ENCODE measurements around the gene ETV2. TPM values are rescaled to one million over a fixed set of nuclear protein-coding genes. Genes with fewer than 3 reads are reported as not detected.
"Not testable (repeated sequence)": the region's sequence is repeated elsewhere in the genome, so short reads cannot be mapped to it uniquely, and the experiment has no call there.

ETV2 gene
- polyA plus RNA-seq, 6 donors from 2014 or later = 0.61 TPM; not detected in 5

DNA sequence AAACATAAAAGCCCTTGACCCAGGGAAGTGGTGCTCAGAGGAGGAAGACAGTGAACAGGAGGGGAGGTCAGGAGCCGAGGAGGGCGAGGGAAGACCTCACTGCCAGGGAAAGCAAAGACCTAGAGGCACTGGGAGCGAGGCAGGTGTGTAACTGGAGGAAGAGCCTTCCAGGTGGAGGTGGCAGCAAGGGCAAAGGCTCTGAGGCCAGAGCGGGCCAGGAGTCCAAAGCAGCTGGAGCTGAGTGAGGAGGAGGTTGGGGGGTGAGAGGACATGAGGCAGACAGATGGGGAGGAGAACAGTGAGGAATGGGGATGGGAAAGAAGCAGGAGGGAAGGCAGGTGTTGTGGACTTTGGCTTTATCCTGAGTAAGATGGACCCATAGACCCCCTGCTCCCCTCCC is 28.4 kb downstream of the ETV2 start:
- peak overlapping the region in 1 of 6 donors; percentile 20 for H3K27ac Mint-ChIP-seq
- peaks cover 3 to 13% (median 7%) of the 10 kb centered on the region in 3 donors for H3K4me1 Mint-ChIP-seq
- H3K27me3 Mint-ChIP-seq = peaks cover 18 to 44% (median 36%) of the 10 kb centered on the region in 3 donors
- ATAC-seq (ENCODE audit: low read depth in 2 of 2) (no peak), DNase-seq (no peak)
- no peak overlapping the region for H3K4me3 Mint-ChIP-seq
- H3K36me3 Mint-ChIP-seq = peaks cover 0 to 6% of the 10 kb centered on the region in 2 donors
- peaks cover 0 to 3% (median 0%) of the 10 kb centered on the region in 7 donors for H3K9me3 Mint-ChIP-seq

DNA sequence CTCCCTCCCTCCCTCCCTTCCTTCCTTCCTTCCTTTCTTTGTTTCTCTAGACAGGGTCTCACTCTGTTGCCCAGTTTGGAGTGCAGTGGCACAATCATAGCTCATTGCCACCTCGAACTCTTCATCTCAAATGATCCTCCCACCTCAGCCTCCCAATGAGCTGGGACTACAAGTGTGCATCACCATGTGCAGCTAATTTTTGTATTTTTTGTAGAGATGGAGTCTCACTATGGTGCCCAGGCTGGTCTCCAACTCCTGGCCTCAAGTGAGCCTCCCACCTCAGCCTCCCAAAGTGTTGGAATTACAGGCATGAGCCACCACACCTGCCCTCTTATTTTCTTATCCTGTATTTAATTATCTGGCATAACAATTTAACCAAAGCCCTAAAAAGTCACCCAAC is 29.1 kb downstream of the ETV2 start:
- DNase-seq (no peak), ATAC-seq (ENCODE audit: low read depth in 2 of 2) (no peak)
- no peak overlapping the region for H3K27ac Mint-ChIP-seq
- H3K36me3 Mint-ChIP-seq = peaks cover 0 to 6% of the 10 kb centered on the region in 2 donors
- peaks cover 18 to 46% (median 39%) of the 10 kb centered on the region in 3 donors for H3K27me3 Mint-ChIP-seq
- no peak overlapping the region for H3K4me3 Mint-ChIP-seq
- H3K9me3 Mint-ChIP-seq = peaks cover 0 to 3% (median 0%) of the 10 kb centered on the region in 7 donors
- peaks cover 3 to 13% (median 7%) of the 10 kb centered on the region in 3 donors for H3K4me1 Mint-ChIP-seq

DNA sequence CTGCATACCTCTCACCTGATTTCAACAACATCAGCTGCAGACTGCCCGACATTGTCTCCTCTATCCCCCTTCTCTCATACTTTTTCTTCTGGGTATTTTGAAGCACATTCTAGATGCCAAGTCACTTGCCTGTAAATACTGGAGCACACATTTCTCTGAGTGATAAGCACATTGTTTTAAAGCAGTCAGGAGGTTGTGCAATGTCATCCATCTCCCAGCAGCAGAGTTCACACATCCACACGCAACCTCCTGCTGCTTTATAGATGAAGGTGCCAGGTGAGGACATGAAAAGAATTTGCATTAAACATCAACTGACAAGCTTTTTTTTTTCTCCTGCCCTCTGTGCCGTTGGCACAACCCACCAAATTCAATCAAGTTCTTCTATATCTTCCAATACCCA is 30.3 kb downstream of the ETV2 start:
- peaks cover 0 to 6% of the 10 kb centered on the region in 2 donors for H3K36me3 Mint-ChIP-seq
- no peak overlapping the region for H3K4me3 Mint-ChIP-seq
- peaks cover 18 to 56% (median 50%) of the 10 kb centered on the region in 3 donors for H3K27me3 Mint-ChIP-seq

DNA sequence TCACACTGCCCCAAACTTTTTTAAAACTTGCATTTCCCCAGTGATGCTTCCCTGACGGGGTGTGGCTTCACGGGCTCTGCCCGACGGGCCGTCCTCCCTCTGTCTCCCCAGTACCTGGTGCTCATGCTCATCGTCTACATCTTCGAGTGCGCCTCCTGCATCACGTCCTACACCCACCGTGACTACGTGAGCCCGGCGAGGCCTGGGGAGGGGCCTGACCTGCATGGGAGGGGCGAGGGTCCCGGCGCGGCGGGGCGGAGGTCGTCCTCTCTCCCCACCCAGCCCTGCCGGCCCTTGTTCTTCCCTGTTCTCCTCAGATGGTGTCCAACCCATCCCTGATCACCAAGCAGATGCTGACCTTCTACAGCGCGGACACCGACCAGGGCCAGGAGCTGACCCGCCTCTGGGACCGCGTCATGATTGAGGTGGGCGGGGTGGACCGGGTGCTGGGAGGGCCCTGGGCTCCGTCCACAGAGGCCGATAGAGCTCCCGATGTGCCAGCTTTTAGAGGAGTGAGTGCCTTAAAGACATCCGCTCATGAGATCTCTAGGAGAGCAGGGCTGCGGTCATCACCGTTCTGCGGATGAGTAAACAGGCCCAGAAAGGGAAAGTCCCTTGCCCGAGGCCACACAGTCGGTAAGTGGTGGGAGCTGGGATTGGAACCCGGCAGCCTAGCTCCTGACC is 31.7 kb downstream of the ETV2 start:
- Mint-ChIP-seq H3K36me3 (peaks cover 0 to 6% of the 10 kb centered on the region in 2 donors), H3K27me3 (peaks cover 22 to 64% (median 58%) of the 10 kb centered on the region in 3 donors), H3K27ac (no peak overlapping the region), H3K4me1 (peaks cover 3 to 10% (median 7%) of the 10 kb centered on the region in 3 donors), H3K9me3 (peaks cover 0 to 4% (median 0%) of the 10 kb centered on the region in 7 donors), H3K4me3 (peak overlapping the region; percentile 61 to 79 (median 73))
- DNase-seq = no peak
- peak; percentile 61 to 67 for ATAC-seq (ENCODE audit: low read depth in 2 of 2)

More for the DNA sequence above, 30.3 kb downstream of the ETV2 start:
- Mint-ChIP-seq H3K4me1 (peaks cover 3 to 13% (median 7%) of the 10 kb centered on the region in 3 donors), H3K9me3 (peaks cover 0 to 3% (median 0%) of the 10 kb centered on the region in 7 donors), H3K27ac (no peak overlapping the region)
- DNase-seq (no peak), ATAC-seq (ENCODE audit: low read depth in 2 of 2) (no peak)

DNA sequence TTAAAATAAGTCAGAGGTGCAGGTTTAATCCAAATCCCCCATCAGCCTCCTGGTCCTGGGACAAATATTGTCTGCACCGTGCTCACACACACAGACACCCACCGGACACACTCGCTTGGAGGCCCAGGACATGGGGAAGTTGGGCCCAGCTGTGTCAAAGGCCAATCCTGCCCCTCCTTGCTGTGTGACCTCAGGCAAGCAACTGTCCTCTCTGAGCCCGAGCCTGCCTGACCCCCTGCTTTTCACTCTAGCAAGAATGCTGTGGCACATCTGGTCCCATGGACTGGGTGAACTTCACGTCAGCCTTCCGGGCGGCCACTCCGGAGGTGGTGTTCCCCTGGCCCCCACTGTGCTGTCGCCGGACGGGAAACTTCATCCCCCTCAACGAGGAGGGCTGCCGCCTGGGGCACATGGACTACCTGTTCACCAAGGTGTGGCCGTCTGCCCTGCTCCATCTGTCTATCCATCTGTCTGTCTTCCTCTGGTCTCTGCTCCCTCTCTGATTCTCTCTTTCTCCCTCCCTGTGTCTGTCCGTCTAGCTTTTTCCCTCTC is 34.1 kb downstream of the ETV2 start:
- Mint-ChIP-seq H3K27me3 (peaks cover 22 to 57% (median 47%) of the 10 kb centered on the region in 3 donors), H3K27ac (no peak overlapping the region), H3K9me3 (peaks cover 0 to 4% (median 0%) of the 10 kb centered on the region in 7 donors), H3K36me3 (peaks cover 0 to 6% of the 10 kb centered on the region in 2 donors), H3K4me1 (peaks cover 3 to 7% (median 6%) of the 10 kb centered on the region in 3 donors), H3K4me3 (peak overlapping the region in 1 of 8 donors; percentile 78)
- DNase-seq (no peak), ATAC-seq (ENCODE audit: low read depth in 2 of 2) (no peak)

DNA sequence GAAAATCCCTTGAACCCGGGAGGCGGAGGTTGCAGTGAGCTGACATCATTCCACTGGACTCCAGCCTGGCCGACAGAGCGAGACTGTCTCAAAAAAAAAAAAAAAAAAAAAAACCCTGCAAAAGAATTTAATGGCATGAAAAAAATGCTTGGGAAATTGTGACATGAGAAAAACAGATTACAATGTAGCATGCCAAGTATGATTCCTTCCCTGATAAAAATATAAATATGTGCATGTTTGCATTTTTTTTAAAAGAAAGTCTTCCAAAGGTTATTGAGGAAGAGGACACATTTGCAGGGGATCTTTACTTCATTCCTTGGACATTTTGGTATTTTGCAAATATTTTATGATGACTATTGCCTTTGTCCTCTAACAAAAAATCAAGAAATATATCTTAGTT is 48.3 kb downstream of the ETV2 start:
- H3K4me3 Mint-ChIP-seq = no peak overlapping the region
- H3K27ac Mint-ChIP-seq = no peak overlapping the region
- no peaks in the 10 kb centered on the region for H3K9me3 Mint-ChIP-seq
- no peaks in the 10 kb centered on the region for H3K36me3 Mint-ChIP-seq
- H3K27me3 Mint-ChIP-seq = peaks cover 0 to 4% (median 0%) of the 10 kb centered on the region in 3 donors
- DNase-seq (no peak), ATAC-seq (ENCODE audit: low read depth in 2 of 2) (no peak)
- H3K4me1 Mint-ChIP-seq = peaks cover 0 to 6% (median 4%) of the 10 kb centered on the region in 3 donors

DNA sequence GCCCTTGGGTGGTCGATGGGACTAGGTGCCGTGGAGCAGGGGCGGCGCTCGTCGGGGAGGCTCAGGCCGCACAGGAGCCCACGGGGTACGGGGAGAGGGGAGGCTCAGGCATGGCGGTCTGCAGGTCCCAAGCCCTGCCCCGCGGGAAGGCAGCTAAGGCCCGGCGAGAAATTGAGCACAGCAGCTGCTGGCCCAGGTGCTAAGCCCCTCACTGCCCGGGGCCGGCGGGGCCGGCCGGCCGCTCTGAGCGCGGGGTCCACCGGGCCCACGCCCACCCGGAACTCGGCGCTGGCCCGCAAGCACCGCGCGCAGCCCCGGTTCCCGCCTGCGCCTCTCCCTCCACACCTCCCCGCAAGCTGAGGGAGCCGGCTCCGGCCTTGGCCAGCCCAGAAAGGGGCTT is 49.6 kb downstream of the ETV2 start:
- not testable (repeated sequence) for ATAC-seq (ENCODE audit: low read depth in 2 of 2); H3K27me3 Mint-ChIP-seq; H3K4me1 Mint-ChIP-seq; H3K27ac Mint-ChIP-seq; H3K4me3 Mint-ChIP-seq; DNase-seq; H3K9me3 Mint-ChIP-seq; H3K36me3 Mint-ChIP-seq

DNA sequence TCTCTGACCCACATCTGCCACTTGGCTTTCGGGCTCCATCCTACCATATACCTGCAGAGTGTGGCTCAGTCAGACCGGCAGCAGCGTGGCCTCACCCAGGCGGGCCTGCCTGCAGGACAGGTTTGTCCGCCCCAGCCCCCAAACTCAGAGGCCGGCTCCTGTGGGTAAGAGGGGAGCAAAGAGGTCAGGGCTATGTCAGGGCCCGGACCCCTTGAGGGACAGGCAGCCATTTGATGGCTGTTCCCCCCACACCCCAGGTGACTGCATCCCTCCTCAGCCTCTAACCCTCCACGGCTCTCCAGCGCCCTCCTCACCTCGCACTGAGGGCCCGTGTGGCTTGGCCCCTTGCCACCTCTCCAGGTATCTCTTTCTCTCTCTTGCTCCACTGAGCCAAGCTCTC is 50.5 kb downstream of the ETV2 start:
- H3K27me3 Mint-ChIP-seq = peaks cover 0 to 4% (median 0%) of the 10 kb centered on the region in 3 donors
- no peak overlapping the region for H3K4me3 Mint-ChIP-seq
- H3K9me3 Mint-ChIP-seq = no peaks in the 10 kb centered on the region
- H3K4me1 Mint-ChIP-seq = peaks cover 0 to 6% (median 4%) of the 10 kb centered on the region in 3 donors
- no peak overlapping the region for H3K27ac Mint-ChIP-seq
- H3K36me3 Mint-ChIP-seq = no peaks in the 10 kb centered on the region
- no peak for ATAC-seq (ENCODE audit: low read depth in 2 of 2)
- DNase-seq = no peak

DNA sequence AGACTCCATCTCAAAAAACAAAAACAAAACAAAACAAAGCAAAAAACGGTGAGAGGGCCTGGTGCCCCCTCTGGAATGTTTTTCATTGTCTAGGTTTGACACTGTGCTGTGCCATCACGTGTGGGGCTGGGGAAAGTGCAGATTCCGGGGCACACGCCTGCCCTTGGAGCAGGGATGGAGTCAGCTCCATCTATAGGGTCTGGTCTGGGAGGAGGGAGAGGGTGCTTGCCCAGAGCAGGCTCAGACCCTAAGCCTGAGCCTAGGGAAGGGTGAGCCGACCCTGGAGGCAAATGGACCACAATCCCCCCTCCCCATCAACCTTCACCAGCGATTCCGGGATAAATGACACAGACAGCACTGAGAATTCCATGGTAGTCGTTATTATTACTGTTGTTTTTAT is 51.9 kb downstream of the ETV2 start:
- ATAC-seq (ENCODE audit: low read depth in 2 of 2) = peak; percentile 6 to 7
- Mint-ChIP-seq H3K9me3 (no peaks in the 10 kb centered on the region), H3K27ac (no peak overlapping the region), H3K4me1 (peaks cover 0 to 6% (median 4%) of the 10 kb centered on the region in 3 donors), H3K4me3 (no peak overlapping the region), H3K36me3 (no peaks in the 10 kb centered on the region), H3K27me3 (peaks cover 0 to 4% (median under 1%) of the 10 kb centered on the region in 3 donors)
- no peak for DNase-seq

DNA sequence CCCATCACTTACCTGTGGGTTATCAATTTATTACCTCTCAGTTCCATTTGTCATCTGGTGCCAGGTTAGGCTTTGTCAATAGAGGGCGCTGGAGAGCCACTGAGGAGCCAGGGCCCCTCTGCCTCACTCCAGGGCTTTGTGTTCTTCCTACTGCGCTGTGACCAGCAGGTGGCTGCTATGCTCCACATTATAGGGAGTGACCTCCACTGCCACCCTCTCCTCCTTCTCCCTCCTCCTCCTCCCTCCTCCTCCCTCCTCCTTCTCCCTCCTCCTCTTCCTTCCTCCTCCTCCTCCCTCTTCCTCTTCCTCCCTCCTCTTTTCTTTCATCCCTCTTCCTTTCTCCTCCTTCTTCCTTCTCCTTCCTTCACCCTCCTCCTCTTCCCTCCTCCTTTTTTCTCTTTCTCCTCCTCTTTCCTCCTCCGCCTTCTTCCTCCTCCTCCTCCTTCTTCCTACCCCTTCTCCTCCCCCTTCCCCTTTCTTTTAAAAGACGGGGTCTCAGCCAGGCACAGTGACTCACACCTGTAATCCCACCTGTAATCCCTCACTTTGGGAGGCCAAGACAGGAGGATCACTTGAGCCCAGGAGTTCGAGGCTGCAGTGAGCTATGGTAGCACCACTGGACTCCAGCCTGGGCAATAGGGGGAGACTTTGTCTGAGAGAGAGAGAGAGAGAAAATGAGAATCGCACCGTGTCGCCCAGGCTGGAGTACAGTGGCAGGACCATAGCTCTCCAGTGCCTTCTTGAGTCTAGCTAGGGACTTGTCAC is 52.5 kb downstream of the ETV2 start:
- no peaks in the 10 kb centered on the region for H3K9me3 Mint-ChIP-seq
- peak; percentile 100 for ATAC-seq (ENCODE audit: low read depth in 2 of 2)
- no peaks in the 10 kb centered on the region for H3K36me3 Mint-ChIP-seq
- peak; percentile 82 for DNase-seq
- peak overlapping the region in 1 of 6 donors; percentile 26 for H3K27ac Mint-ChIP-seq
- H3K27me3 Mint-ChIP-seq = peaks cover 0 to 6% (median 4%) of the 10 kb centered on the region in 3 donors
- peak overlapping the region in 1 of 8 donors; percentile 9 for H3K4me3 Mint-ChIP-seq
- H3K4me1 Mint-ChIP-seq = peaks cover 0 to 6% (median 4%) of the 10 kb centered on the region in 3 donors

Other genes starting within 250 kb of the ETV2 start
- not detected for gene FFAR2, start 193.5 kb upstream of the ETV2 start, polyA plus RNA-seq (ENCODE audit: low read depth in 6 of 6)
- not detected for gene KRTDAP, start 151.3 kb upstream of the ETV2 start, polyA plus RNA-seq (ENCODE audit: low read depth in 6 of 6)
- gene DMKN, start 128.1 kb upstream of the ETV2 start, polyA plus RNA-seq (ENCODE audit: low read depth in 6 of 6) = 1 to 10 TPM in 2 of 6 donors, not detected in 4; 2.6 to 3.1 TPM
- gene SBSN, start 113.4 kb upstream of the ETV2 start, polyA plus RNA-seq (ENCODE audit: low read depth in 6 of 6) = not detected
- not detected for gene GAPDHS, start 108.3 kb upstream of the ETV2 start, polyA plus RNA-seq (ENCODE audit: low read depth in 6 of 6)
- 100 to 1,000 TPM; 153 to 293 (median 162) TPM for gene TMEM147, start 96.1 kb upstream of the ETV2 start, polyA plus RNA-seq (ENCODE audit: low read depth in 6 of 6)
- not detected for gene ATP4A, start 78.1 kb upstream of the ETV2 start, polyA plus RNA-seq (ENCODE audit: low read depth in 6 of 6)
- gene PMIS2, start 55.6 kb upstream of the ETV2 start, polyA plus RNA-seq (ENCODE audit: low read depth in 6 of 6) = not detected
- gene HAUS5, start 29.0 kb upstream of the ETV2 start, polyA plus RNA-seq (ENCODE audit: low read depth in 6 of 6) = 1 to 10 TPM; 6.7 to 9.8 (median 8.6) TPM
- gene RBM42, start 12.7 kb upstream of the ETV2 start, polyA plus RNA-seq (ENCODE audit: low read depth in 6 of 6) = 10 to 100 TPM; 30.6 to 71.1 (median 50.9) TPM
- gene COX6B1, start 6.6 kb downstream of the ETV2 start, polyA plus RNA-seq (ENCODE audit: low read depth in 6 of 6) = 100 to 1,000 TPM; 623 to 732 (median 678) TPM
- gene UPK1A, start 24.8 kb downstream of the ETV2 start, polyA plus RNA-seq (ENCODE audit: low read depth in 6 of 6) = not detected
- gene ZBTB32, start 62.8 kb downstream of the ETV2 start, polyA plus RNA-seq (ENCODE audit: low read depth in 6 of 6) = 1 to 10 TPM in 1 of 6 donors, under 1 TPM in 4, not detected in 1; 0.21 to 1.3 (median 0.70) TPM
- 1 to 10 TPM in 2 of 6 donors, under 1 TPM in 4; 0.35 to 2.2 (median 0.76) TPM for gene KMT2B, start 76.3 kb downstream of the ETV2 start, polyA plus RNA-seq (ENCODE audit: low read depth in 6 of 6)
- 100 to 1,000 TPM; 114 to 195 (median 134) TPM for gene IGFLR1, start 100.7 kb downstream of the ETV2 start, polyA plus RNA-seq (ENCODE audit: low read depth in 6 of 6)
- gene U2AF1L4, start 103.7 kb downstream of the ETV2 start, polyA plus RNA-seq (ENCODE audit: low read depth in 6 of 6) = 10 to 100 TPM; 26.1 to 41.0 (median 32.5) TPM
- 100 to 1,000 TPM in 2 of 6 donors, 10 to 100 TPM in 4; 82.4 to 105 (median 94.3) TPM for gene PSENEN, start 103.9 kb downstream of the ETV2 start, polyA plus RNA-seq (ENCODE audit: low read depth in 6 of 6)
- gene LIN37, start 106.8 kb downstream of the ETV2 start, polyA plus RNA-seq (ENCODE audit: low read depth in 6 of 6) = 10 to 100 TPM in 3 of 6 donors, 1 to 10 TPM in 3; 8.1 to 17.9 (median 11.1) TPM
- gene HSPB6, start 115.3 kb downstream of the ETV2 start, polyA plus RNA-seq (ENCODE audit: low read depth in 6 of 6) = not detected
- 10 to 100 TPM in 1 of 6 donors, 1 to 10 TPM in 4, not detected in 1; 3.2 to 13.9 (median 9.0) TPM for gene PROSER3, start 116.4 kb downstream of the ETV2 start, polyA plus RNA-seq (ENCODE audit: low read depth in 6 of 6)
- under 1 TPM in 1 of 6 donors, not detected in 5; 0.58 TPM for gene ARHGAP33, start 133.8 kb downstream of the ETV2 start, polyA plus RNA-seq (ENCODE audit: low read depth in 6 of 6)
- not detected for gene PRODH2, start 171.1 kb downstream of the ETV2 start, polyA plus RNA-seq (ENCODE audit: low read depth in 6 of 6)
- gene NPHS1, start 210.8 kb downstream of the ETV2 start, polyA plus RNA-seq (ENCODE audit: low read depth in 6 of 6) = not detected
- not detected for gene KIRREL2, start 215.2 kb downstream of the ETV2 start, polyA plus RNA-seq (ENCODE audit: low read depth in 6 of 6)
- gene APLP1, start 226.8 kb downstream of the ETV2 start, polyA plus RNA-seq (ENCODE audit: low read depth in 6 of 6) = not detected

All from naive B cell (primary cell).